Lower leg skin (tissue), 4 donors: Measurements from ENCODE around the gene FAM219B. TPM values are rescaled to one million over a fixed set of nuclear protein-coding genes. Genes with fewer than 3 reads are reported as not detected.
A peak's percentile ranks its signal among the peaks of the same experiment; 100 is the strongest.

Source experiments
- DNase-seq, 2 donors: peaks; one replicate each; pipeline ENCODE4 v3.0.0-alpha.2; 2019; ENCODE audit warnings: low spot score in 2 of 2
- H3K4me3 ChIP-seq: fragments of 200-600 bp; sonication (generic); 2 replicates; pipeline ENCODE4 v1.5.1; 2017; ENCODE audit warnings: mild to moderate bottlenecking, low read depth; ENCODE audit not compliant: poor library complexity, severe bottlenecking
- POLR2A ChIP-seq, 2 donors: fragments of 450-650 bp; IDR thresholded peaks; one replicate each; pipeline ENCODE4 v1.6.1; 2016 to 2017; ENCODE audit warnings: antibody characterized with exemption in 2 of 2, mild to moderate bottlenecking in 1 of 2, moderate library complexity in 1 of 2
- WGBS, 2 donors: methylation state at CpG; one replicate each; pipeline ENCODE4 v1.1.5; 2018; 5-methylcytosine and 5-hydroxymethylcytosine counted together
- intact Hi-C: fragments of 100-400 bp; cut with DNase I; formaldehyde crosslinking; loops from one replicate; pipeline ENCODE4 v1.15.0; 2023; ENCODE audit warnings: low total_unique reads
- total RNA-seq, 4 donors: library from RNA; depleted of rRNA; stranded (reverse); fragments of >200 nt; gene quantifications; one replicate each; pipeline ENCODE4 v1.1.0, GENCODE V29; 2016
- TF ChIP-seq, protein P1 (sequence below), 3 donors: fragments of 450-650 bp; IDR thresholded peaks; one replicate each; pipeline ENCODE4 v1.5.1; 2016; ENCODE audit warnings: antibody characterized with exemption in 3 of 3, mild to moderate bottlenecking in 3 of 3, moderate library complexity in 2 of 3

The FAM219B gene
- total RNA-seq, 4 donors from 2014 or later = 60.3 to 72.6 (median 67.5) TPM

GRCh38 chr15:74869372-74869725, 37.3 kb downstream of the FAM219B start:
- no peak for TF ChIP-seq POLR2A (IDR thresholded peaks at IDR 0.05)
- TF ChIP-seq, protein P1, sequence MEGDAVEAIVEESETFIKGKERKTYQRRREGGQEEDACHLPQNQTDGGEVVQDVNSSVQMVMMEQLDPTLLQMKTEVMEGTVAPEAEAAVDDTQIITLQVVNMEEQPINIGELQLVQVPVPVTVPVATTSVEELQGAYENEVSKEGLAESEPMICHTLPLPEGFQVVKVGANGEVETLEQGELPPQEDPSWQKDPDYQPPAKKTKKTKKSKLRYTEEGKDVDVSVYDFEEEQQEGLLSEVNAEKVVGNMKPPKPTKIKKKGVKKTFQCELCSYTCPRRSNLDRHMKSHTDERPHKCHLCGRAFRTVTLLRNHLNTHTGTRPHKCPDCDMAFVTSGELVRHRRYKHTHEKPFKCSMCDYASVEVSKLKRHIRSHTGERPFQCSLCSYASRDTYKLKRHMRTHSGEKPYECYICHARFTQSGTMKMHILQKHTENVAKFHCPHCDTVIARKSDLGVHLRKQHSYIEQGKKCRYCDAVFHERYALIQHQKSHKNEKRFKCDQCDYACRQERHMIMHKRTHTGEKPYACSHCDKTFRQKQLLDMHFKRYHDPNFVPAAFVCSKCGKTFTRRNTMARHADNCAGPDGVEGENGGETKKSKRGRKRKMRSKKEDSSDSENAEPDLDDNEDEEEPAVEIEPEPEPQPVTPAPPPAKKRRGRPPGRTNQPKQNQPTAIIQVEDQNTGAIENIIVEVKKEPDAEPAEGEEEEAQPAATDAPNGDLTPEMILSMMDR (IDR thresholded peaks at IDR 0.05) = no peak
- no peak overlapping the region for H3K4me3 ChIP-seq
- DNase-seq = no peak
- intact Hi-C loops = no loop called here

GRCh38 chr15:74868059-74868458, 38.6 kb downstream of the FAM219B start:
- intact Hi-C loops = no loop called here
- H3K4me3 ChIP-seq = no peak overlapping the region
- TF ChIP-seq POLR2A (IDR thresholded peaks at IDR 0.05) = no peak
- TF ChIP-seq, protein P1 (IDR thresholded peaks at IDR 0.05) = no peak
- peak in 1 of 2 donors; percentile 54 for DNase-seq
- 53 to 63% methylated on average over 6 of the region's 6 CpGs for WGBS, 2 donors

- DNase-seq = no peak
- intact Hi-C loops = no loop called here
- no peak for TF ChIP-seq POLR2A (IDR thresholded peaks at IDR 0.05)
- TF ChIP-seq, protein P1 (IDR thresholded peaks at IDR 0.05) = no peak
- H3K4me3 ChIP-seq = no peak overlapping the region
- 18 to 39% methylated on average over 1 of the region's 1 CpG for WGBS, 2 donors
Measured at GRCh38 chr15:74867466-74868038, 39.1 kb downstream of the FAM219B start.

- peak in 1 of 2 donors; percentile 45 for DNase-seq
- no peak overlapping the region for H3K4me3 ChIP-seq
- WGBS, 2 donors = 50% methylated on average over 6 of the region's 6 CpGs
- TF ChIP-seq POLR2A (IDR thresholded peaks at IDR 0.05) = no peak
- TF ChIP-seq, protein P1 (IDR thresholded peaks at IDR 0.05) = no peak
- intact Hi-C loops = no loop called here
Measured at GRCh38 chr15:74866090-74866489, 40.6 kb downstream of the FAM219B start.

DNA sequence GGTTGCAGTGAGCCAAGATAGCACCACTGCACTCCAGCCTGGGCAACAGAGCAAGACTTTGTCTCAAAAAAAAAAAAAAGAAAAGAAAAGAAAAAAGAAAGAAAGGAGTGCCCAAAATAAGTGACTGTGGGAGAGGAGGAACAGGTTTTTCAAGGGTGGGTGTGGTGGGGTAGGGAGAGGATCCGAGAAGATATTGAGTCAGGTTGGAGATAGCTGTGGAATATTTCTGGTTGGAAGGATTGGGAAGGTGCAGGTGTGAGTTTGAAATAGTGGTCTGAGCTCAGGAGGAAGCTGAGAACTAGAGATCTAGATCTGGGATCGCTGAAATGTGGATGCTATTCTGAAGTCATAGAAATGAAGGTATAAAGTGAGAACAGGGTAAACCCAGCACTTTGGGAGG, 41.3 kb downstream of the FAM219B start:
- TF ChIP-seq, protein P1 (IDR thresholded peaks at IDR 0.05) = no peak
- no peak for TF ChIP-seq POLR2A (IDR thresholded peaks at IDR 0.05)

GRCh38 chr15:74864296-74864695, 42.4 kb downstream of the FAM219B start:
- no peak overlapping the region for H3K4me3 ChIP-seq
- 78 to 87% methylated on average over 6 of the region's 6 CpGs for WGBS, 2 donors
- TF ChIP-seq POLR2A (IDR thresholded peaks at IDR 0.05) = no peak
- TF ChIP-seq, protein P1 (IDR thresholded peaks at IDR 0.05) = no peak
- intact Hi-C loops = no loop called here
- no peak for DNase-seq

More for the DNA sequence above, 41.3 kb downstream of the FAM219B start:
- 58 to 74% methylated on average over 2 of the region's 2 CpGs for WGBS, 2 donors
- intact Hi-C loops = no loop called here
- no peak overlapping the region for H3K4me3 ChIP-seq
- no peak for DNase-seq
